Activated CD4-positive, alpha-beta T cell treated with anti-CD3 and anti-CD28 coated beads for 4 hours (primary cell): Measurements from ENCODE around the gene DLEU7.

Source experiments
- DNase-seq, 2 donors: peaks; one replicate each; pipeline ENCODE4 v3.0.0-alpha.2; 2020

DLEU7 gene

GRCh38 chr13:50788551-50789210 is 54.8 kb downstream of the DLEU7 start:
- no peak for DNase-seq

DNA sequence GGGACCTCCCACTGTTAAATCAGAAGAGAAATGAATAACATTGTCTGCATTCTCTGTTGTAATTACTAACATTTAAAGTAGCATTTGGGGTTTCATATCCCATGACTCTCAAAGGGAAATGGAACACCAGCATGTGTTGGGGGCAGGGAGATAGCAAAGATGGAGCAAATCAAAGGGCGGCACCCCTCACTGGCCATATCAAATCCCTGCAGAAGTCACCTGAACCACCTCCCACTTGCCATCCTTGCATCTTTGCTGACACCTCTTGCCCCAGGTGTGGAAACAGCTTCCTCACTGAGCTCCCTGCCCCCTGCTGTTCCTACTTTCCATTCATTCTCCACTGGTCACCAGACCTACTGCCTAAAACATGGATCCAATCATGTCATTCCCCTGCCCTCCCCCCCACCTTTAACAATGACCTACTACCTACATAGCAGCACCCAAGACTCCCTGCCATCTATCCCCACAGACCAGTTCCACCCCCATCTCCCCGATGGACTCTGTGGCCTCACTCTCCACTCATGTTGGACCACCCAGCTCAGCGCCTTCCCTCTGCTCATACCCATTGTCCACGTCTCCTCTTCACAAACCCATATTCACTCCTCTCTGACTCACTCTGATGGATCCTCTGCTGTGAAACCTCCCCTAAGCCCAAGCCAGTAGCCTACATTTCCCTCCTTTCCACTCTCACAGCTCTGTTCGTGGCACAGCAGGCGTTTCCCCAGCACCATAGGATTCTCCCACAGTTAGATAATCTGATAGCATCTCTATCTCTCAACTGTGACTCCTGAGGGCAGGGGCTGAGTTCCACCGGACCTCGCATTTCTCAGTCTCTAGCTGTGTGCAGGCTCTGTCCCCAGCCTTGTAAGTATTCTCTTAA is 55.9 kb downstream of the DLEU7 start:
- DNase-seq, result no peak

GRCh38 chr13:50783717-50784290 is 59.7 kb downstream of the DLEU7 start:
- DNase-seq, result no peak

DNA sequence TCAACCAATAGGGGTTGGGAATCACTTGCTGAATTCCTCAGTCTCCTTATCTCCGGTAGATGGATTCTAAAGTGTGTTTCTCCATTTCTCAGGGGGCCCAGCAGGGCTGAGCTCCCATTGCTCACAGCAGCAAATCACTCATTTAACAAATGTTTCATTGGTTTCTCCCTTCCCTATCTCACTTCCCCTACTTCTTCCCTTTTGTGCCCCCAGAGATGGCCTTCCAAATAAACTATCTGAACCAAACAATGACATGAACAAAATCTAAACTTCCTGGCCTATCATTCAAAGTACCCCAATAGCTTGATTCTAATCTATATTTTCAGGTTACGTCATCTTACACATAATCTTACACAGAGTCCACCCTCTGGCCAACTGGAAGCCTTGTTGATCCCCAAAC is 60.4 kb downstream of the DLEU7 start:
- no peak for DNase-seq

GRCh38 chr13:50780201-50781015 is 63.1 kb downstream of the DLEU7 start:
- DNase-seq, result no peak

- DNase-seq, result no peak
Measured at GRCh38 chr13:50779443-50780200, 63.9 kb downstream of the DLEU7 start.
